GM12864 (cell line): ENCODE results near the gene ZC3H14.

Source experiments
- DNase-seq: peaks from one replicate; pipeline ENCODE4 v3.0.0-alpha.2; 2011; ENCODE audit warnings: low read depth
- H3K4me3 ChIP-seq: 2 replicates; pipeline ENCODE4 v1.5.1; 2011; ENCODE audit warnings: mild to moderate bottlenecking, low read depth, low read length, control low read depth
- TF ChIP-seq, protein P1 (sequence below): IDR thresholded peaks from 2 replicates; pipeline ENCODE4 v1.5.1; 2011; ENCODE audit warnings: low read depth, mild to moderate bottlenecking, moderate library complexity, low read length, control low read depth, inconsistent platforms; ENCODE audit errors: missing control alignments

Gene ZC3H14

DNA sequence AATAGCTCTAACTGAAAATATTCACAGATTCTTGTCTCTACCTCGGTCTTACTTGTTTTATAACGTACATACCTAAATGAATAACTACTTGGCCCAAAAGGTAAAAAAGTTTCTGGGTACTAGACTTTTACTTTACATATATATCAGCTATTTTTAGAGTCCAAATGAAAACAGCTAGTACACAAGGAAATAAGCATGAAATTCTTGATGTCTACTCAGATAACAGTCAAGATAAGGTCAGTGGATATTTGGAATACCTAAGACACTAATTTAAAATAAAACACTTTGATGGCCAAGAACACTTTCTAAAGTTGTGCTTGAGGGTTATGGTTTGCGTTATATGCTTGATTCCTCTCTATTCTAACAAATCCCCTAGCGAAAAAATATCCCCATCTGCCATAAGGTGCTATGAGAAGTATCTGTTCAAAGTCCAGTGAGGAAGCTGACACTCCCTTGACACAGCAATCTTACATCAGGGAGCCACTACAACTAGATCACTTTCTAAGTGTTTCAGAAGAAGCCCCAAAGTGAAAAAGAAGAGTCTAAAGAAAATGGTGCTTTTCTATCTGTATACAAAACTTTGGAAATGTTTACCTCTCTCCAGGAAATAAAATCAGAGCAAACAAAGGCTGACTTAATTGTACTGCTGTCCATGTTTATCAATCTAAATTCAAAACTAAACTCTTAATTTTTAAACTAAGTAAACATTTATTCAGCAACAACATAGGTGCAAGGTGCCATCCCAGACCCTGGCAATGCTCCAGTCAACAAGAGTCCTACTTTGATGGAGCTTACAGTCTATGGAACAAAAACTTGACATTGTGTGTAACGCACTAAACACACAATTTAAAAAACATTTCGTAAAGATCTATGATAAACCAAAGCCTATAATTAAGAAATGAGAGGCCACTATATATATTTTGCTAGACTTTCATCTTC is 19.7 kb upstream of the ZC3H14 start:
- TF ChIP-seq, protein P1, sequence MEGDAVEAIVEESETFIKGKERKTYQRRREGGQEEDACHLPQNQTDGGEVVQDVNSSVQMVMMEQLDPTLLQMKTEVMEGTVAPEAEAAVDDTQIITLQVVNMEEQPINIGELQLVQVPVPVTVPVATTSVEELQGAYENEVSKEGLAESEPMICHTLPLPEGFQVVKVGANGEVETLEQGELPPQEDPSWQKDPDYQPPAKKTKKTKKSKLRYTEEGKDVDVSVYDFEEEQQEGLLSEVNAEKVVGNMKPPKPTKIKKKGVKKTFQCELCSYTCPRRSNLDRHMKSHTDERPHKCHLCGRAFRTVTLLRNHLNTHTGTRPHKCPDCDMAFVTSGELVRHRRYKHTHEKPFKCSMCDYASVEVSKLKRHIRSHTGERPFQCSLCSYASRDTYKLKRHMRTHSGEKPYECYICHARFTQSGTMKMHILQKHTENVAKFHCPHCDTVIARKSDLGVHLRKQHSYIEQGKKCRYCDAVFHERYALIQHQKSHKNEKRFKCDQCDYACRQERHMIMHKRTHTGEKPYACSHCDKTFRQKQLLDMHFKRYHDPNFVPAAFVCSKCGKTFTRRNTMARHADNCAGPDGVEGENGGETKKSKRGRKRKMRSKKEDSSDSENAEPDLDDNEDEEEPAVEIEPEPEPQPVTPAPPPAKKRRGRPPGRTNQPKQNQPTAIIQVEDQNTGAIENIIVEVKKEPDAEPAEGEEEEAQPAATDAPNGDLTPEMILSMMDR = no peak
- H3K4me3 ChIP-seq = no peak overlapping the region
- no peak for DNase-seq

DNA sequence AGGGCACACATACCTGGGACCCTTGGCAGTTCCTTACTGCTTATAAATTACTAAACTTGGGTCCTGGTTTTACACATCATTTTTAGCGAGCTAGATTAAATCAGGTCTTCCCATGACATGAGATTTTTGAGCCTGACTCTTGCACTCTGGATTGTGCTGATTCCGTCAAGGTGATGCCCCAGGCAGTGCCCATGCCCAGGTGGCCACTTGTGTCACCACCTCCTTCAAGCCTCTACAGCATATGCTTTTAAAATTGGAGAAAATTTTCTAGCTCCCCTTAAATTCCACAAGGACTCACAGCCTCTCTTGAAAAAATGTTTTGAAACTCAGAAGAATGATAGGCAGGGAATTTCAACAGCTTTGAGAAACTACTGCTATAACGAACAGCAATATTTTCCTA is 17.6 kb upstream of the ZC3H14 start:
- TF ChIP-seq, protein P1 = no peak
- DNase-seq = no peak
- H3K4me3 ChIP-seq = no peak overlapping the region

DNA sequence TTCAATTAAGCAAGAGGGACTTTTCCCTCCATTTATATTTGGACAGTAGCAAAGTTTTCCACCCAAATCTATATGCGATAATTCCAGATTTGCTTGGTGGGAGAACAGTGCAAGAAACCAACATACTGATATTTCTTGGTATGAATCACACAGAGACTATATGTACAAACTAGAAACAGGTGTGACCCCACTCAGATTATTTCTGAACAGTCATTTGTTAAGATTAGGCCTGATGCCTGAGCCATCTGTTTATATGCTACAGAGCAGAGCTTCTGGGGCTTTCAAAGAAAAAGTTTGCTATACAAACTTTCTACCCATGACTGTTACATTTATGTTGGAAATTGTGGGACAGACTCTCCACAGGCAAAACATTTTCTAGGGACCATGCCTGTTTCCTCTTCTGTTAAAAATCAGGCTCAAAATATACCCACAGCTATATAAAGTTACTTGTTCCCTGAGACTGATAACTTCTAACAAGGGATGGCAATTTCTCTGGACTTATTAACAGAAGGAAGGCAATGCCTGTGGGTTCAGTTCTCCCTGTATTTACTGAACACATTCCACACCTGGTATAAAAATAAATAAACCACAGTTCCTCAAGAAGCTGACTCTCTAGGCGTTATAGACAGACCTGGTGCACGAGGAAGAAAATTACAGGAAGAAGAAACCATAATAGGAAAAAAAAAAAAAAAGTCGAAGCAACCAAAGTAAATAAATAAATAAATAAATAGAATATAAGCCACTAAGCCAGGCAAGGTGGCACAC is 16.0 kb upstream of the ZC3H14 start:
- TF ChIP-seq, protein P1 = no peak
- no peak overlapping the region for H3K4me3 ChIP-seq
- DNase-seq = no peak

DNA sequence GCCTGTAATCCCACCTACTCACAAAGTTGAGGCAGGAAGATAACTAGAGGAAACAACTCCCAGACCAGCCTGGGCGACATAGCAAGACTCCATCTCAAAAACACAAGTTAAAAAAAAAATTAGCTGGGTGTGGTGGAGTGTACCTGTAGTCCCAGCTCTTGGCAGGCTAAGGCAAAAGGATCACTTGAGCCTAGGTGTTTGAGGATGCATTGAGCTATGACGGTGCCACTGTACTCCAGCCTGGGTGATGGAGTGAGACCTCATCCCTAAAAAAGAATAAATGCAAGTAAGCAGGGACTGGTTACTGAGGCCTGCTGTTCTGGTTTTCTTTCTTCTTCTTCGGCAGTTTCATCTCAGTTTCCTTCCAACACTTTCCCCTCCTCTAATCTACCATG is 15.5 kb upstream of the ZC3H14 start:
- TF ChIP-seq, protein P1 = no peak
- DNase-seq = no peak
- H3K4me3 ChIP-seq = no peak overlapping the region

DNA sequence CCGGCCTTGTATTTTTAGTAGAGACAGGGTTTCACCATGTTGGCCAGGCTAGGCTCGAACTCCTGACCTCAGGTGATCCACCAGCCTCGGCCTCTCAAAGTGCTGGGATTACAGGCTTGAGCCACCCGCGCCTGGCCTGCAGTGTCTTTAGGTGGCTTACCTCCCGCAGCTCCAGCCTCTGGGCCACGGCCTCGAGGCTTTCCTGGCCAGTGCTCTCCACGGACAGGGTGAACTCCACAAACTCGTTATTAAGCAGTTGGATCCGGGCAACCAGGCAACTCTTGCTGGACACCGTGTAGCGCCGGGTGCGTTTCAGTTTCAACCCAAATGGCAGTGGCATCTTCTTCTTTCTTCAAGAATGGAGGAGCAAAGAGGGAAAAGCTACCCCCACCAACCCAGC is 12.8 kb upstream of the ZC3H14 start:
- DNase-seq = no peak
- H3K4me3 ChIP-seq = no peak overlapping the region
- TF ChIP-seq, protein P1 = no peak

DNA sequence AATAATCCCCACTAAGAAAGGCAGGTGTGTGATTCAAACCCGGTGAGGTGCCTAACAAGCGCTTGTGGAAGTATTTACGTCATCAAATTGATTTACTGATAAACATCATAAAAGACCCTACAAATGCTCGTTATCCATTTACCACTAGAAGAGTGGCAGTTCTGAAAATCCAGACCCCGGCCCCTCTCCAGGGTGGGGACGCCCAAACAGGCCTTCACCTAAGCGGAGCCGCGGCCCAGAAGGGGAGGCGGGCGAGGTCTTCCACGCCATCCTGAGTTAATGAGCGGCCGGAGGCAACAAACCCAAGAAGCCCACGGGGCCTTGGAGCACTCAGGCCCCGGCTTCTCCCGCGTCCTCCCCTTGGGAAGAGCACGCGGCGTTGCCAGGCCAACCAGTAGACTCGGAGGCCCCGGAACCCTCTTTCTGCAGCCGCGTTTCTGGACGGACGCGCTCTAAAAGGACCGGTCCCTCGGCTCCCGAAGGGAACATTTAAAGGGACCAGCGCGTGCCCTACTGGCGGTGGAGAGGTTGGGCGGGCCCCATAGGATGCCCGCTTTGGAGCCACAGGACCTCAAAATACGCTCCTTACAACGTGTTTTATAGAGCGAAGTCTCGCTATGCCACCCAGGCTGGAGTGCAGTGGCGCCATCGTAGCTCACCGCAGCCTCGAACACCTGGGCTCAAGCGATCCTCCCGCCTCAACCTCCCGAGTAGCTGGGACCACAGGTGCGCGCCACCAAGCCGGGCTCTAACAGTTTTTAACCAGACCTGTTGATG is 11.6 kb upstream of the ZC3H14 start:
- no peak overlapping the region for H3K4me3 ChIP-seq
- TF ChIP-seq, protein P1 = no peak
- no peak for DNase-seq
